Transverse colon (tissue), 4 donors: ENCODE results near the gene CCNG2.

Experiments used
- EP300 ChIP-seq: sonication (generic); formaldehyde crosslinking; IDR thresholded peaks from one replicate; pipeline ENCODE4 v1.6.1; 2017; ENCODE audit warnings: antibody characterized with exemption, low read depth
- POLR2A ChIP-seq: fragments of 450-650 bp; IDR thresholded peaks from one replicate; pipeline ENCODE4 v1.6.1; 2016; ENCODE audit warnings: antibody characterized with exemption, mild to moderate bottlenecking, moderate library complexity
- POLR2AphosphoS5 ChIP-seq, 3 donors: sonication (generic); formaldehyde crosslinking; IDR thresholded peaks; one replicate each; pipeline ENCODE4 v1.6.1; 2016; ENCODE audit warnings: antibody characterized with exemption in 3 of 3
- TF ChIP-seq, protein P1 (sequence below), 5 experiments: fragments of 200-600 bp in 3 of 5; fragments of 450-650 bp in 2 of 5; sonication (generic) in 3 of 5; IDR thresholded peaks; 1 replicate in 2 of 5; 2 replicates in 3 of 5; pipeline ENCODE4 v1.5.1; 2016 to 2017; ENCODE audit warnings: antibody characterized with exemption in 5 of 5, inconsistent platforms in 3 of 5, mild to moderate bottlenecking in 2 of 5, moderate library complexity in 1 of 5

DNA sequence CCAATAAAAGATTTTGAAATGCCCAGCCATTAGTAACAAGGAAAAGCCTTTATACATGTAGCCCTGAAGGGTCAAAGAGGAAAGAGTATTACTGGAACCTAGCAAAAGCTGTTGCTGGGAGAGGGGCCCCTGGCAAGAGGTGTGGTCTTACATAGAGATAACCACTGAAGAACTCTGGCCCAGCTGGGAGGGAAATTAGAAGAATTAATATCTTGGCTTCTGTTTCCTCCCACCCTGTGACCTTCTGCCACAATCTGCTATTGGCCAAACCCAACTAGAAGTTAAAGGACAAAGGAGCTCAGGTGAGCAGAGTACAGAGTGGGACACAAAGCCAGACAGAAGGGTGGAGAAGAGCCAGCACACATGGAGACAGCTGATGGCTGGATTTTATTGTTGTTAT is 39.3 kb upstream of the CCNG2 start:
- TF ChIP-seq, protein P1, sequence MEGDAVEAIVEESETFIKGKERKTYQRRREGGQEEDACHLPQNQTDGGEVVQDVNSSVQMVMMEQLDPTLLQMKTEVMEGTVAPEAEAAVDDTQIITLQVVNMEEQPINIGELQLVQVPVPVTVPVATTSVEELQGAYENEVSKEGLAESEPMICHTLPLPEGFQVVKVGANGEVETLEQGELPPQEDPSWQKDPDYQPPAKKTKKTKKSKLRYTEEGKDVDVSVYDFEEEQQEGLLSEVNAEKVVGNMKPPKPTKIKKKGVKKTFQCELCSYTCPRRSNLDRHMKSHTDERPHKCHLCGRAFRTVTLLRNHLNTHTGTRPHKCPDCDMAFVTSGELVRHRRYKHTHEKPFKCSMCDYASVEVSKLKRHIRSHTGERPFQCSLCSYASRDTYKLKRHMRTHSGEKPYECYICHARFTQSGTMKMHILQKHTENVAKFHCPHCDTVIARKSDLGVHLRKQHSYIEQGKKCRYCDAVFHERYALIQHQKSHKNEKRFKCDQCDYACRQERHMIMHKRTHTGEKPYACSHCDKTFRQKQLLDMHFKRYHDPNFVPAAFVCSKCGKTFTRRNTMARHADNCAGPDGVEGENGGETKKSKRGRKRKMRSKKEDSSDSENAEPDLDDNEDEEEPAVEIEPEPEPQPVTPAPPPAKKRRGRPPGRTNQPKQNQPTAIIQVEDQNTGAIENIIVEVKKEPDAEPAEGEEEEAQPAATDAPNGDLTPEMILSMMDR (IDR thresholded peaks at IDR 0.05): no peak
- TF ChIP-seq POLR2A (no peak), POLR2AphosphoS5 (IDR thresholded peaks at IDR 0.05) (no peak), EP300 (no peak)
